Neural progenitor cell (in vitro differentiated cells): ENCODE results near the gene CRELD2. TPM values are rescaled to one million over a fixed set of nuclear protein-coding genes. Genes with fewer than 3 reads are reported as not detected.

Source experiments
- DNase-seq: peaks from one replicate; pipeline ENCODE4 v3.0.0-alpha.2; 2016; ENCODE audit warnings: low spot score
- H2AFZ ChIP-seq: fragments of 200-600 bp; sonication (generic); replicated peaks from 2 replicates; pipeline ENCODE4 v1.6.1; 2016; ENCODE audit warnings: antibody characterized with exemption
- H3F3A ChIP-seq: fragments of 200-600 bp; sonication (generic); 2 replicates; pipeline ENCODE4 v1.6.1; 2016; ENCODE audit warnings: antibody characterized with exemption, low read depth
- H3K27ac ChIP-seq: fragments of 200-600 bp; sonication (generic); 2 replicates; pipeline ENCODE4 v1.5.1; 2016; ENCODE audit warnings: mild to moderate bottlenecking
- H3K27me3 ChIP-seq: fragments of 200-600 bp; sonication (generic); 2 replicates; pipeline ENCODE4 v1.6.1; 2016; ENCODE audit warnings: mild to moderate bottlenecking, moderate library complexity
- H3K36me3 ChIP-seq: fragments of 200-600 bp; sonication (generic); 2 replicates; pipeline ENCODE4 v1.5.1; 2016
- H3K4me1 ChIP-seq: fragments of 200-600 bp; sonication (generic); 2 replicates; pipeline ENCODE4 v1.6.1; 2016; ENCODE audit warnings: mixed run types
- H3K4me2 ChIP-seq: fragments of 200-600 bp; sonication (generic); 2 replicates; pipeline ENCODE4 v1.6.1; 2016
- H3K4me3 ChIP-seq: fragments of 200-600 bp; sonication (generic); 2 replicates; pipeline ENCODE4 v1.5.1; 2016
- H3K79me2 ChIP-seq: fragments of 200-600 bp; sonication (generic); 2 replicates; pipeline ENCODE4 v1.6.1; 2016; ENCODE audit warnings: low read depth
- H3K9ac ChIP-seq: fragments of 200-600 bp; sonication (generic); 2 replicates; pipeline ENCODE4 v1.6.1; 2016
- H3K9me3 ChIP-seq: fragments of 200-600 bp; sonication (generic); 2 replicates; pipeline ENCODE4 v1.5.1; 2016; ENCODE audit warnings: low read depth
- H4K20me1 ChIP-seq: fragments of 200-600 bp; sonication (generic); 2 replicates; pipeline ENCODE4 v1.6.1; 2016; ENCODE audit warnings: low read depth
- H3K27ac Mint-ChIP-seq: 3 replicates; pipeline ENCODE4 v1.8.0; 2021; ENCODE audit warnings: mixed read lengths
- H3K27me3 Mint-ChIP-seq: 2 replicates; pipeline ENCODE4 v1.8.0; 2022; ENCODE audit warnings: low read depth, mild to moderate bottlenecking, inconsistent platforms, moderate library complexity, mixed read lengths; ENCODE audit not compliant: insufficient read depth
- H3K36me3 Mint-ChIP-seq: 3 replicates; pipeline ENCODE4 v1.8.0; 2021; ENCODE audit warnings: mixed read lengths
- H3K4me1 Mint-ChIP-seq: 3 replicates; pipeline ENCODE4 v1.8.0; 2021; ENCODE audit warnings: mixed read lengths
- H3K4me3 Mint-ChIP-seq: 3 replicates; pipeline ENCODE4 v1.8.0; 2021; ENCODE audit warnings: mild to moderate bottlenecking, moderate library complexity, mixed read lengths
- H3K9me3 Mint-ChIP-seq: 3 replicates; pipeline ENCODE4 v1.8.0; 2020; ENCODE audit warnings: mixed read lengths
- CTCF ChIP-seq: fragments of 200-600 bp; sonication (generic); IDR thresholded peaks from 2 replicates; pipeline ENCODE4 v1.5.1; 2017; ENCODE audit warnings: antibody characterized with exemption, mild to moderate bottlenecking
- EZH2 ChIP-seq: fragments of 200-600 bp; sonication (generic); IDR thresholded peaks from 2 replicates; pipeline ENCODE4 v1.6.1; 2017; ENCODE audit warnings: antibody characterized with exemption, mild to moderate bottlenecking, moderate library complexity
- EZH2phosphoT487 ChIP-seq: fragments of 200-600 bp; sonication (generic); IDR thresholded peaks from 2 replicates; pipeline ENCODE4 v1.6.1; 2017; ENCODE audit warnings: antibody characterized with exemption
- total RNA-seq: library from RNA; depleted of rRNA; stranded (reverse); fragments of >200 nt; gene quantifications from 2 replicates; pipeline ENCODE4 v1.2.3, GENCODE V29; 2015; ENCODE audit warnings: low replicate concordance

Gene CRELD2
- total RNA-seq, 1 donor from 2014 or later = 12.2 TPM

GRCh38 chr22:49869845-49870712 lies 48.4 kb upstream of the CRELD2 start:
- H2AFZ ChIP-seq = no peak overlapping the region
- no peak overlapping the region for H3K4me2 ChIP-seq
- Mint-ChIP-seq H3K4me1 (no peaks in the 10 kb centered on the region), H3K27ac (no peak overlapping the region), H3K4me3 (peak overlapping the region; percentile 21), H3K36me3 (peaks cover 73% of the 10 kb centered on the region), H3K27me3 (no peaks in the 10 kb centered on the region), H3K9me3 (peaks cover 80% of the 10 kb centered on the region)
- H3K4me3 ChIP-seq = no peak overlapping the region
- H3K27me3 ChIP-seq = no peaks in the 10 kb centered on the region
- no peaks in the 10 kb centered on the region for H3K4me1 ChIP-seq
- H3K79me2 ChIP-seq = peaks cover 99% of the 10 kb centered on the region
- peaks cover 3% of the 10 kb centered on the region for H3F3A ChIP-seq
- no peak for DNase-seq
- H4K20me1 ChIP-seq = no peaks in the 10 kb centered on the region
- peaks cover 4% of the 10 kb centered on the region for H3K9me3 ChIP-seq
- H3K9ac ChIP-seq = no peak overlapping the region
- no peak overlapping the region for H3K27ac ChIP-seq
- peaks cover 7% of the 10 kb centered on the region for H3K36me3 ChIP-seq
- no peak for TF ChIP-seq CTCF
- no peak for TF ChIP-seq EZH2phosphoT487
- no peak for TF ChIP-seq EZH2

GRCh38 chr22:49871482-49871881 lies 47.0 kb upstream of the CRELD2 start:
- H3K36me3 Mint-ChIP-seq = peaks cover 73% of the 10 kb centered on the region
- no peak overlapping the region for H3K27ac Mint-ChIP-seq
- no peaks in the 10 kb centered on the region for H3K27me3 Mint-ChIP-seq
- H3K9me3 Mint-ChIP-seq = peaks cover 78% of the 10 kb centered on the region
- Histone ChIP-seq H3K4me2 (no peak overlapping the region), H3K9ac (no peak overlapping the region), H3K27ac (no peak overlapping the region), H3K4me3 (no peak overlapping the region), H3F3A (no peaks in the 10 kb centered on the region), H3K27me3 (no peaks in the 10 kb centered on the region), H2AFZ (no peak overlapping the region), H3K9me3 (peaks cover under 1% of the 10 kb centered on the region), H3K79me2 (peaks cover 98% of the 10 kb centered on the region), H3K36me3 (peaks cover 6% of the 10 kb centered on the region), H4K20me1 (no peaks in the 10 kb centered on the region), H3K4me1 (no peaks in the 10 kb centered on the region)
- DNase-seq = no peak
- no peak overlapping the region for H3K4me3 Mint-ChIP-seq
- TF ChIP-seq CTCF = no peak
- TF ChIP-seq EZH2 = no peak
- no peak for TF ChIP-seq EZH2phosphoT487
- H3K4me1 Mint-ChIP-seq = no peaks in the 10 kb centered on the region

- Mint-ChIP-seq H3K4me1 (no peaks in the 10 kb centered on the region), H3K9me3 (peaks cover 75% of the 10 kb centered on the region), H3K27ac (no peak overlapping the region), H3K36me3 (peaks cover 69% of the 10 kb centered on the region), H3K27me3 (no peaks in the 10 kb centered on the region), H3K4me3 (no peak overlapping the region)
- Histone ChIP-seq H3K4me2 (no peak overlapping the region), H3K4me1 (no peaks in the 10 kb centered on the region), H2AFZ (no peak overlapping the region), H3K27me3 (no peaks in the 10 kb centered on the region), H3K79me2 (peaks cover 98% of the 10 kb centered on the region), H3K9ac (no peak overlapping the region), H3K36me3 (peaks cover 4% of the 10 kb centered on the region), H3K27ac (no peak overlapping the region), H3F3A (no peaks in the 10 kb centered on the region), H3K9me3 (no peaks in the 10 kb centered on the region), H3K4me3 (no peak overlapping the region), H4K20me1 (no peaks in the 10 kb centered on the region)
- no peak for DNase-seq
- TF ChIP-seq EZH2 (no peak), EZH2phosphoT487 (no peak), CTCF (no peak)
Measured at GRCh38 chr22:49872347-49872746, 46.1 kb upstream of the CRELD2 start.
